Panc1 (cell line): ENCODE measurements around the gene DCC. TPM values are rescaled to one million over a fixed set of nuclear protein-coding genes. Genes with fewer than 3 reads are reported as not detected.

ENCODE experiments used
- ATAC-seq: fragments of 200-7000 bp; cut with Tn5 transposase; 2 replicates; pipeline ENCODE4 v1.9.1; 2020; ENCODE audit warnings: mild to moderate bottlenecking, moderate library complexity
- BruUV-seq: library from RNA; stranded (reverse); fragments of 400-500 nt; replicated peaks from 2 replicates; lab custom pipeline; 2021; lab: Mats Ljungman, UMichigan
- CTCF ChIA-PET: fragments of 300-600 bp; sonication (Branson Sonifier 250); formaldehyde crosslinking; loops from one replicate; lab custom pipeline; 2022; ENCODE audit warnings: antibody characterized with exemption; lab: Charles Lee
- POLR2A ChIA-PET: fragments of 300-600 bp; sonication (Branson Sonifier 250); formaldehyde crosslinking; loops from one replicate; lab custom pipeline; 2022; ENCODE audit warnings: antibody characterized with exemption; lab: Charles Lee
- DNase-seq: peaks from one replicate; pipeline ENCODE4 v3.0.0-alpha.2; 2010; ENCODE audit warnings: low read depth, low spot score
- H3K27ac ChIP-seq: 2 replicates; pipeline ENCODE4 v1.5.1; 2011; ENCODE audit warnings: mild to moderate bottlenecking, low read length, inconsistent platforms
- H3K27me3 ChIP-seq: fragments of 200-500 bp; sonication (Bioruptor generic); 2 replicates; pipeline ENCODE4 v1.6.0; 2014; ENCODE audit warnings: low read length, inconsistent platforms; ENCODE audit not compliant: control insufficient read depth, insufficient read depth
- H3K36me3 ChIP-seq: fragments of 200-500 bp; sonication (Bioruptor generic); 2 replicates; pipeline ENCODE4 v1.5.1; 2014; ENCODE audit warnings: inconsistent platforms, mild to moderate bottlenecking, low read length, moderate library complexity; ENCODE audit not compliant: control insufficient read depth, insufficient read depth
- H3K4me1 ChIP-seq: 2 replicates; pipeline ENCODE4 v1.5.1; 2011; ENCODE audit warnings: inconsistent platforms, mild to moderate bottlenecking, low read length, moderate library complexity; ENCODE audit not compliant: control insufficient read depth, insufficient read depth
- H3K4me3 ChIP-seq, 2 experiments: 2 replicates each; pipeline ENCODE4 v1.5.1; 2011 to 2012; ENCODE audit warnings: low read depth in 2 of 2, low read length in 2 of 2, mild to moderate bottlenecking in 2 of 2, inconsistent platforms in 1 of 2, moderate library complexity in 1 of 2
- H3K9me3 ChIP-seq: fragments of 200-500 bp; sonication (Bioruptor generic); 2 replicates; pipeline ENCODE4 v1.5.1; 2014; ENCODE audit warnings: low read depth, mild to moderate bottlenecking, inconsistent platforms, low read length, moderate library complexity; ENCODE audit not compliant: control insufficient read depth, insufficient read depth
- CTCF ChIP-seq: fragments of 450-650 bp; IDR thresholded peaks from 2 replicates; pipeline ENCODE4 v1.5.1; 2017; ENCODE audit warnings: mild to moderate bottlenecking
- POLR2AphosphoS5 ChIP-seq: IDR thresholded peaks from 2 replicates; pipeline ENCODE4 v1.6.1; 2012; ENCODE audit warnings: mild to moderate bottlenecking, low read depth, low read length, moderate library complexity
- REST ChIP-seq, 2 experiments: IDR thresholded peaks; 2 replicates each; pipeline ENCODE4 v1.6.1; 2011 to 2012; ENCODE audit warnings: low read depth in 2 of 2, control low read depth in 1 of 2, low read length in 1 of 2, mild to moderate bottlenecking in 1 of 2, moderate library complexity in 1 of 2; ENCODE audit not compliant: insufficient read depth in 1 of 2
- SIN3A ChIP-seq: IDR thresholded peaks from 2 replicates; pipeline ENCODE4 v1.6.1; 2012; ENCODE audit warnings: low read depth, mild to moderate bottlenecking, low read length, moderate library complexity, borderline replicate concordance; ENCODE audit not compliant: insufficient read depth
- TCF7L2 ChIP-seq: IDR thresholded peaks from 2 replicates; pipeline ENCODE4 v1.6.1; 2011; ENCODE audit warnings: mild to moderate bottlenecking, low read depth, low read length, inconsistent platforms
- in situ Hi-C: cut with HindIII; loops from 2 replicates; pipeline ENCODE4 v1.10.0; 2016; ENCODE audit warnings: low sequenced_read_pairs, low pct_unique_long_range_greater_than_20kb
- intact Hi-C: fragments of 100-400 bp; cut with micrococcal nuclease; formaldehyde crosslinking; loops from one replicate; pipeline ENCODE4 v1.10.0; 2022; ENCODE audit not compliant: unreplicated experiment
- total RNA-seq: library from RNA; stranded (reverse); gene quantifications from one replicate; pipeline ENCODE4 v1.2.1, GENCODE V29; 2021; ENCODE audit not compliant: unreplicated experiment

DCC gene
- total RNA-seq, 1 experiment from 2014 or later, result not detected

DNA sequence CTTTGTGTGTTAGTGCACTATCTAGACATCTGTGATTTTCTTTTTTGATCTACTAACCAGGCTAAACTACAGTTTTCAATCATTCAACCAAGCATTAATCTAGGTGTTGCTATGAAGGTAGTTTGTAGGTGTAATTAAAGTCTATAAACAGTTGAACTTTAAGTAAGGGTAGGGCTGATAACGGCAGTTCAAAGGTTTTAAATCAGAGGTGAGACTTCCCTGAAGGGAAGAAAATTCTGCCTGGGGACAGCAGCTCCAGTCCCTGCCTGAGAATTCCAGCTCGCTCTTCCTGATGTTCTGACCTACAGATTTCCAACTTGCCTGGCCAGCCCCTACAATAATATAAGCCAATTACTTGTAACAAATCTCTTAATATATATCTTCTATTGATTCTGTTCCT, 1220.5 kb downstream of the DCC start:
- Histone ChIP-seq H3K4me1 (no peaks in the 10 kb centered on the region), H3K27ac (no peak overlapping the region), H3K36me3 (no peaks in the 10 kb centered on the region), H3K9me3 (no peaks in the 10 kb centered on the region), H3K27me3 (no peaks in the 10 kb centered on the region), H3K4me3 (no peak overlapping the region)
- POLR2A ChIA-PET, result no interaction called here
- ATAC-seq (no peak), DNase-seq (no peak)
- intact Hi-C loops, result no loop called here
- in situ Hi-C loops, result no loop called here
- no TSS peak for BruUV-seq
- TF ChIP-seq POLR2AphosphoS5 (no peak), REST (IDR thresholded peaks at IDR 0.05; ENCODE audit: insufficient read depth in 1 of 2, low read depth in 2 of 2, low read length in 1 of 2) (no peak), CTCF (no peak), TCF7L2 (no peak), SIN3A (no peak)
- CTCF ChIA-PET, result no interaction called here

GRCh38 chr18:53566626-53567025, 1226.6 kb downstream of the DCC start:
- ATAC-seq, result no peak

More at GRCh38 chr18:53566626-53567025, 1226.6 kb downstream of the DCC start:
- DNase-seq, result no peak
- ChIA-PET CTCF (no interaction called here), POLR2A (no interaction called here)
- in situ Hi-C loops (no loop called here), intact Hi-C loops (no loop called here)
- no peaks in the 10 kb centered on the region for H3K4me1 ChIP-seq
- no peak overlapping the region for H3K4me3 ChIP-seq
- no peak overlapping the region for H3K27ac ChIP-seq
- H3K9me3 ChIP-seq, result no peaks in the 10 kb centered on the region
- BruUV-seq, result no TSS peak
- no peaks in the 10 kb centered on the region for H3K27me3 ChIP-seq
- no peaks in the 10 kb centered on the region for H3K36me3 ChIP-seq
- no peak for TF ChIP-seq SIN3A
- TF ChIP-seq TCF7L2, result no peak
- no peak for TF ChIP-seq CTCF
- no peak for TF ChIP-seq REST (IDR thresholded peaks at IDR 0.05; ENCODE audit: insufficient read depth in 1 of 2, low read depth in 2 of 2, low read length in 1 of 2)
- no peak for TF ChIP-seq POLR2AphosphoS5
